Raji (cell line): ENCODE results near the gene KIZ.

Source experiments
- POLR2A ChIP-seq: IDR thresholded peaks from 2 replicates; pipeline ENCODE4 v1.6.1; 2011; ENCODE audit warnings: low read depth, low read length, control low read depth; ENCODE audit not compliant: insufficient read depth

KIZ gene

DNA sequence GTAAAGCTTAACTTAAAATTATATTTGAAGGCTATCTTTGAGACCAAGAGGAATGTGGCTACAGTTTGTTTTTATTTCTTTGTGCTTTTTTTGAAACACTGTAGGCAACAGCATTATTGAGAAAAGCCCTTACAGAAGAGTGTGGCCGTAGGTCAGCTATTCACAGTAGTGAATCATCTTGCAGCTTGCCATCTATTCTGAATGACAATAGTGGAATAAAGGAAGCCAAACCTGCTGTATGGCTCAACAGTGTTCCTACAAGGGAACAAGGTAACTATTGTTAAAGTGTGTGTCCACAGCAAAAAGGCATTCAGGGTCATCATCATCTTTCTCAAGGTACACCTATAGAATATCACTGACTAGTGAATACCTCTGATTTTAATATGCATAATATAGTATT is 88.5 kb downstream of the KIZ start:
- no peak for TF ChIP-seq POLR2A

DNA sequence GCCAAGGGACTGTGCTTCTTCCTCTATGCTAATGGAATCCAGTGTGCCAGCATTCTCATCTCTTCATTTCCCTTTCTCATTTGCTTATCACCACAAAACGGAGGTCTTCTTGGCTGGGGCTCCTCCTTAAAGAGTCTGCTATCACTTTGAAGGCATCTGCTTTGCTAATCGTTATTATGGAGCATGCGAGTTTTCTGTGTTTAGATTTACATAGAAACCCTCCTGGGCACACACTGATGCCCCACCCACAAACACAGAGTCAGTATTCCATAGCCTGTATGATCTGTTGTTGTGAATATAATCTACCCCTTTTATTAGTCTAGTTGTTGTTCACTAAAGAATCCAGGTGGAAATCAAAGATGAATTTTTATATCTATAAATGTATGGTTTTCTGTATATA is 93.8 kb downstream of the KIZ start:
- TF ChIP-seq POLR2A = no peak

DNA sequence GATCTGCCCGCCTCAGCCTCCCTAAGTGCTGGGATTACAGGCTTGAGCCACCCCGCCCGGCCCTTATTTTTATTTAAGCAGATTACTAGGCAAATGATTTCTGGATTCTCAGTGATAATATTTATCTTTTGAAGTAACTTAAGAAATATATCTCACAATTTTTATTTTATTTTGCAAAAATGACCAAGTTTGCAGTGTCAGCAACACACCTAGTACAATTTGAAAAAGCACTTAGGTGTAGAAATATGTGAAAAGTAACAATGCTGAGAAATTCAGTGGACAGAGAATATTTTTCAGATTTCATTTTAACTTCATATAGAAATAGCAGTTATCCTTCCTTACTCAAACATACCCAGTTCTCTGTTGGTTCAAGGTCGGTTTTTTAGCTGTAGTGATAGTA is 98.3 kb downstream of the KIZ start:
- TF ChIP-seq POLR2A = no peak

DNA sequence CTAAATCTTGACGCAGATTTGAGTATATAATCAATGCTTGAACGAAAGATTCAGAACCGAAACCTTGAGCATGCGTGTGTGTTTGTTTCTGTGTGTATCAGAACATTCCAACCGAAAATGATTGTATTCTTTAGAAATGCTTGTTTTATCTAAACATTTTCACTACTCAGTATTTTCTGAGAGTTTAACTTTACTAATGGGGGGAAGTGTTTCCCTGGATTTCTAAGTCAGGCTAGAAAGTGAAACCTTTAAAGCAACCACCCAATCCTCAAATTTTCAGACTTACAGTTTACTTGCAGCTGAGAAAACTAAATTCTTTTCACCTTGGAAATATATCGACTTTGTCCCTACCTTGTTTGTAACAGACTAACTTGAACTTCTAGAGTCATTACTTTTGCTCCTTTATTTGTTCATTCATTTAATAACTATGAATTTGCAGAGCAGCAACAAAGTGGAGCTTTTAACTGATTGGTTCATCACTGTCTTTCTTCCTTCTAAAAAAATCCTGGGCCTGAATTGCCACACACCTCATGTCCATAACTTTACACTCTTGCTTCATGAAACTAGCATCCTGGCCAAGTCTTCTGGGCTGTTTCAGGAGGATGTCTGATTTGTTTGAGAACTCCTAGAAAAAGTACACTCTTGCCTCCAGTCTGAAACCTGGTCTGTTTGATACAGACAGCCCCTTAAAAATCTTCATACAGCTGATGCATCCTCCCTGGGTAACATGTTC is 99.5 kb downstream of the KIZ start:
- TF ChIP-seq POLR2A = no peak

DNA sequence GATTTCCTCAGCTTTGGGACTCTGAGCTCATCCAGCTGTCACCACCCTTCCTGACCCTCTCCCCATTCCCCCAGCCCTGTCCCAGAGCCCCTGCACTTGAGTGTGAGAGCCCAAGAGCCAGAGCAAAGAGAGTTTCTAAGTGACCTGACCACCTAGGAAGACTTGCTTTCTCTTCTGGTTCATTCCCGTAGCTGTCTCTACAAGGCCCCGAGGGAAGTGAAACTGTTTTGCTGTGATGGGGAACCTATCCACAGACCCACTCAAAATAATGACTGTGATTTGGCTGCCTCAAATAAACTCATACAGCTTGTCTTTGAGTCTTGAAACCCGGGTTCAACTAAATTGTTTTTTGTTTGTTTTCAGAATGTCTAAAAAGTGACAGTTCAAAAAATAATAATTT is 102.6 kb downstream of the KIZ start:
- no peak for TF ChIP-seq POLR2A

DNA sequence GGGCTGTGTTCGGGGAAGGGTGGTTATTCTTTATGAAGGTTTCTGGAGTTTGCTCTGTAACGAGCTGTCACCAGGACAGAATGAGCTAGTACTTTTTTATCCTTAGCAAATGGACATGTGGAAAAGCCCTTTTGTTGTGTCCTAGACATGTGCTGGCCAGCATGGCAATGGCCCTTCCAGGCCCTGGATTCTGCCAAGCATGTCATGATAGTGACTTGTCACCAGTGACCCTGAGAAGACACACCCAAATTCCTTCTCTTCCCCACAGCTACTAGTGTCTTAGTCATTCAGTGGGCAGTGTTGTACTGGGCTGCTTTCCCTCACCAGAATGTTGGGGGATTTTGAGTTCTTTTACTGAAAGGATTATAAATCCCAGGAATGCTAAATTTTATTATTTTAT is 103.3 kb downstream of the KIZ start:
- no peak for TF ChIP-seq POLR2A

DNA sequence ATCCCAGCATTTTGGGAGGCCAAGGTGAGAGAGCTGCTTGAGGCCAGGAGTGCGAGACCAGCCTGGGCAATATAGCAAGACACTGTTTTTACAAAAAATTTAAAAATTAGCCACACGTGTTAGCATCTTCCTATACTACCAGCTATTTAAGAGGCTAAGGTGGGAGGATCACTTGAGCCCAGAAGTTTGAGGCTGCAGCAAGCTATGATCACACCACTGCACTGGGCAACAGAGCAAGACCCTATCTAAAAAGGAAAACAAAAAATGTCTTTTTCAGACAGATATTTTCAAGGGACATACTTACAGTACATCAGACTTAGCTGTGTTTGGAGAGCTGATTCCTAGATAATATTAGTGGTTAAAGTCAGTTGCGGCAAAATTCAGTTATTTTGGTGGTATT is 104.3 kb downstream of the KIZ start:
- no peak for TF ChIP-seq POLR2A

DNA sequence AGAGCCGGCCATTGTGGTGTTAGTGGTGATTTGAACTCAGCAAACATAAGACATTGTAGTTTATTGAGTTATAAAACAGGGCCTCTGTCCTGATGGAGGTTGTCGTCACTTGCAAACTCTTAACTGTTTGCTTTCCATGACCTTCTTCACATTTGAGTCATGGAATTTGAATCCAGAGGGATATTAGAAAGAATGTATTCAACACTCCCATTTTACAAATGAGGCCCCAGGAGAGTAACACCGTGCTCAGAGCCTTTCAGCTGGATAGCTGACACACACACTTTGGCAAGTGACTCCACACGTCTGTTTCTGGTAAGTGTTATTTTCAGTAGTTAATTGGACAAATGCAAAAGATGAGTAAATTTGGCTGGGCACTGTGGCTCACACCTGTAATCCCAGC is 104.8 kb downstream of the KIZ start:
- no peak for TF ChIP-seq POLR2A

DNA sequence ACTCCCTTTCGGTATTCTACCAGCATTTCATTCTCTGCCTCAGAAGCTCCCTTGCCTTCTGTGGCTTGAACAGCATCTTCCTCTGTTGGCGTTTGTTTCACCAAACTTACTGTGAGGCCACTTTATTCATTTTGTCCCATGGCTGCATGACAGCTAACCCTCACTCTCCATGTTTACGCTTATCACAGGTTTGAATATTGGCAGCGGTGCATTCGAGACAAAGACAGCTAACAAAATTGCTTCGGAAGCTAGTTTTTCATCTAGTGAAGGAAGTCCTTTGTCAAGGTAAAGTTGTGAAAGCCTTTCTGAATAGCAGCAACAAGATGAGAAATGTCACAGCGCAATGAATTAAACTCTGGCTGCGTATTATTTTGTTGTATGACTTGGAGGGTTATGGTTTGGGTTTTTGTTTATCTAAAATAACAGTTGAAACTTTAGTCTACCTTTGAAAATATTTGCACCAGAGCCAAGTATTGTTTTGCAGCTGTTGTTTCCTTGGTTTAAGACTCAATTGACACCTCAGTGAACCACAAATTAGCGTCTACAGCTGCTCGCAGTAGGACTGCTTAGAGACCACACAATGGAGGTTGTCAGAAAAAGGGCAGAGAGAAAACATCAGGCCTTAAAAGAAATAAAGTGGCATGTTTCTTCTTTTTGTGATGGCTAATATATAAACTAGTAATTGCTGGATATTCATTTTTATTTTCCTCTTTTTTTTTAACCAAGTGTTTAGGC is 106.8 kb downstream of the KIZ start:
- no peak for TF ChIP-seq POLR2A

DNA sequence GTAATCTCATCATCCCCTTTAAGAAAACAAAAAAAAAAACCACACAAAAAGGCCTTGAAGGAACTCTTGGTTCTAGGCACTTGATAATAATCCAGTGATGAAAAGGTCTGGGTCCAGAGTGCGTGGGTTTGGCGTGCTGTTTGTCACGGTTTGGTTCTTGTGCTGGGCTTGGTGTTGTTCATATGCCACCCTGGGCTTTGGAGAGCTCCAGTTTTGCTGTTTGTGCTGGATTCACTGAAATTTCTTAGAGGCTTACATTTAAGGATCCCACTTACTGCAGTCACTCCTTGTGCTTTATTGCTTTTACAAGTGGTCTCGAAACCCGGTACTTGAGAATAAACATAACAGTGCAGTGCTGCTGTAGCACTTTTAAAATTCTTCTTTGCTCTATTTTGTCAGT is 108.4 kb downstream of the KIZ start:
- no peak for TF ChIP-seq POLR2A

DNA sequence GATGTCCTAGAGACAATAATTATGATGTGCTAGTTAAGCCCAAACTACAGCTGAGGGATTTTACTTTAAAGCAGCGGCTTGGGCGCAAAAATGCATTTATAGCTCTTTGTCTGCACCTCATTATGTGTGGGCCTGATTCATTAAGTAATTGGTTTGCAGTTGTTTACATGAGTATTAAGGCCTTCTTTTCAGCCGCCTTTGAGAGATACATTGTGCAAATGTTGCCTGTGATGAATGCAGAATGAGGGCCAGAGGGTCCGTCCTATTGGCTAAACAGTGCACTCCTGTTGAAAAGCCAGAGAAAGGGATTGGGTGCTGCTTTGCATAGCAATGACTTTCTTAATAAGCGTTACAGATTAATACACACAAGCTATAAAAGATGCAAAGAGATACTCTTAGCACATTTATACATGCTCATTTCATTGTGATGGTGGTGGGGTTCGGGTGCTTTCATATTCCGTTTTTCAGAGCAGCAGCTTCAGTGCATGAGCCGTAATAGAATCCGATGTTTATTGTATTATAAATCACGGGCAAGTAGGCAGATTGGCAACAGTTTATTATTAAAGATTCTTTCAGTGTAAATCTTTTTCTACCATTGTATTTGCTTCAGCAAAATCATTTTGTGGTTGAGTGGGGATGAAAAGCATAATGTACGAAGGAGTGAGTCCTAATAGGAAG is 109.1 kb downstream of the KIZ start:
- TF ChIP-seq POLR2A = no peak

DNA sequence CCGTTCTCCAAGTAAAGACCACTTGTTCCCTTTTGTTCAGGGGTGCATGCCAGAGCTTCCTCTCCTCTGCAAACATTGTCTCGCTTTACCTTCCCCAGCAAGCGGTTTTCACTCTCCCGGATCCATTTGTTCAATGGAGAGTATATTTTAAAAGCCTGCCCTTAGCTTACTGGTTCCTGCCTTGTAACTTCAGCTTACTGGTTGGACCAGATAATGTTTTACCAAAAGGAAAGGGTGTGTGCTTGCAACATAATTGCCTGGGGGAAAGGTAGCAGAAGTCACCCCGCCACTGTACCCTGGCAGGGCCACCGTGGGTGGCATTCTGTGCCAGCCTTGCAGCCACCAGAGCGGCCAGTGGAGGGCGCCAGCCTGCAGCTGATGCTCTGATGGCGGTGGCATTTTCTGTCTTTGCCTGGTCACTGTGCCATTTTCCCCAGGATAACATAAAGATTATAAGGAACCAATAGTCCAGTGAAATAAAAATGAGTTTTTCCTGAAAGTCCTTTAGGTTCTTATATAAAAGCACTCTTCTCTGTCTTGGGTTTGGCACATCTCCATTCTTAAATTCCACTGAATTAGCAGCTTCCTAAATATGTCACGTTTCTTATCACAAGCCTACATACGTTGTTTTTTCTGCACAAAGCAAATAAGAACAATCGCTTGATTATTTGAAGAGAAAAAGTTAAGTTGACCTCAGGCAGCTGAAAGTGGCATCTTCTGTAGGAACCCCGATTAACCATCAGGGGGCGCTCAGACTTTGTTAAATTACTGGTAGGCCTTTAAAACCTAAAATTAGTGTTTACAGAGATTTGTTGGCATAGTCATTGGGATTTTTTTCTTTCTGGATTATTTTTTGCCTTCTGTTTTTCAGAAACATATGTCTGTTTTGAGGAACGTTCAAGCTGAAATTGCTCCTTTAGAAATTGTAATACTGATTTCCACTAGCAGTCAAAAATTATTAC is 109.9 kb downstream of the KIZ start:
- TF ChIP-seq POLR2A = no peak

DNA sequence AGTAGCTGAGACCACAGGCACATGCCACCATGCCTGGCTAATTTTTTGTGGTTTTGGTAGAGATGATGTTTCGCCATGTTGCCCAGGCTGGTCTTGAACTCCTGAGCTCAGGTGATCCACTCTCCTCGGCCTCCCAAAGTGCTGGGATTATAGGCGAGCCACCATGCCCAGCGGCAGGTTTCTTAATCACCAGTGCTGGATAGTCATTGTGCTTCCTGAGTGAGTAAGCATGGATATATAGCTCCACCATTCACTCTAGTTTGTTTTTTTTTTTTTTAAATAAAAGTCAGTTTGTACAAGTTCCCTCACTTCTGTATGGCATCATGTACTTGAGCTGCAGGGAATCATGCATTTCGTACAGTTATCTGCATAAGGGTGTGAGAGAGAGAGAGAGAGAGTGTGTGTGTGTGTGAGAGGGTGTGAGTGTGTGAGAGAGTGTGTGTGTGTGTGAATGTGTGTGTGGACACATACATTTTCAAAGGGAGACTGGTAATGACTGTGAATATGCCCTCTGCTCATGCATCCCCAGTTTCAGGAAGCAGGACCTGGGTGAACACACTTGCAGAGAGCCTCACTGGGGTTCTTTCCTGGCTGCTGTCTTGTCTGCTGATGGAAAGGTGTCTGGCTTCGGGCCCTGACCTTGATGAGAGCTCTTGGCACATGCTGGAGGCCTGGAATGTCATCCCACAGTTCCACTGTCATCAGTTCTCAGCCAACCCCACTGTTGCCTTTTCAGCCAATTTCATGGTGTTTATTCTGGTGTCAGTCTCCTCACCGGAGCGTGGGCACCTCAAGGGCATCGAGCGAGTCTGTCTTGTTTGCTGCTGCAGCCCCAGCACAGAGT is 112.3 kb downstream of the KIZ start:
- no peak for TF ChIP-seq POLR2A
